PC-3 (cell line): ENCODE measurements around the gene FMNL1.

Experiments used
- EZH2 ChIP-seq: fragments of 300-600 bp; sonication (generic); IDR thresholded peaks from one replicate; pipeline ENCODE4 v1.6.1; 2017; ENCODE audit warnings: antibody characterized with exemption, mild to moderate bottlenecking, low read length; ENCODE audit not compliant: unreplicated experiment
- EZH2phosphoT487 ChIP-seq: fragments of 300-600 bp; sonication (generic); IDR thresholded peaks from 2 replicates; pipeline ENCODE4 v1.6.1; 2018; ENCODE audit warnings: mild to moderate bottlenecking, antibody characterized with exemption, low read length, borderline replicate concordance
- TF ChIP-seq, protein P1 (sequence below): fragments of 300-600 bp; sonication (generic); conservative IDR thresholded peaks from 2 replicates; pipeline ENCODE4 v1.5.1; 2017; ENCODE audit warnings: antibody characterized with exemption, low read depth, mild to moderate bottlenecking, low read length

DNA sequence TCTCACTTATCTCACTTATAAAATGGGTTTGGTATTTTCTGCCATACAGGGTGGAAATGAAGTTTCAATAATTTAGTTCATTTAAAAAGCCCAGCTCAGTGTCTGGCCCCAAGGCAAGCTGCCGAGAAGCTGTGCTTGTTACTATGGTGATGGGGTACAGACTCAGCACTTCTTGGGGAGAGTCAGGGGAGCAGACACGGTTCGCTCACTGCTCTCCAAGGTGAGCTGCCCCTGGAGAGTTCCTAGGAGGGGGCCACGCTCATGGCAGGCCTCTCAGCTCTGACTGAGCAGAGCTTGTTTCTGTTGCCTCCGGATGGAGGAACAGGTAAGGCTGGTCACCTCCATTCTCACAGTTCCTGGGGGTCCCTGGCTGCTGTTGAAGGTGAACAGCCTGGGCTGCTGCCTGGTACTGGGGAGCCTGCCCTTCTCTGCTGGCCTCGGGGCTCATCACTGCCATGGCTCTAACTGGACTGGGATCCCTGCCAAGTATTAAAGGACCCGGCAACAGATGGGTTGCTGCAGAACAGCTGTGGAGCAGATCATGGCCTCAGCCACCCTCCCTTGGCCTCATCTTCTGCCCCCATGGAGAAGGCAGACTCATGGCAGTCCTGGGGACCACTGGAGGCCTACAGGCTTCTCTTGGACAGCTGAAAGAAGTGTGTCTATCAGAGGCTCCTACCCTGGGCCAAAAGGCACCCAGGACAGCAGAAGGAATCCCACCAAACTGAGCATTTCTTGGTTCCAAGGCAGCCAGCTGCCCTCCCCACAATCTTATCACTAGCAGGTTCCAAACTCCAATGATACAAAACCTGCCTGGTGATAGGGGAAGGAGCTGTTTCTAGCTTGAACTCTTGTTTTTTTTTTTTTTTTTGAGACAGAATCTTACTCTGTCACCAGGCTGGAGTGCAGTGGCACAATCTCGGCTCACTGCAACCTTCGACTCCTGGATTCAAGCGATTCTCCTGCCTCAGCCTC is 66.1 kb downstream of the FMNL1 start:
- TF ChIP-seq, protein P1, sequence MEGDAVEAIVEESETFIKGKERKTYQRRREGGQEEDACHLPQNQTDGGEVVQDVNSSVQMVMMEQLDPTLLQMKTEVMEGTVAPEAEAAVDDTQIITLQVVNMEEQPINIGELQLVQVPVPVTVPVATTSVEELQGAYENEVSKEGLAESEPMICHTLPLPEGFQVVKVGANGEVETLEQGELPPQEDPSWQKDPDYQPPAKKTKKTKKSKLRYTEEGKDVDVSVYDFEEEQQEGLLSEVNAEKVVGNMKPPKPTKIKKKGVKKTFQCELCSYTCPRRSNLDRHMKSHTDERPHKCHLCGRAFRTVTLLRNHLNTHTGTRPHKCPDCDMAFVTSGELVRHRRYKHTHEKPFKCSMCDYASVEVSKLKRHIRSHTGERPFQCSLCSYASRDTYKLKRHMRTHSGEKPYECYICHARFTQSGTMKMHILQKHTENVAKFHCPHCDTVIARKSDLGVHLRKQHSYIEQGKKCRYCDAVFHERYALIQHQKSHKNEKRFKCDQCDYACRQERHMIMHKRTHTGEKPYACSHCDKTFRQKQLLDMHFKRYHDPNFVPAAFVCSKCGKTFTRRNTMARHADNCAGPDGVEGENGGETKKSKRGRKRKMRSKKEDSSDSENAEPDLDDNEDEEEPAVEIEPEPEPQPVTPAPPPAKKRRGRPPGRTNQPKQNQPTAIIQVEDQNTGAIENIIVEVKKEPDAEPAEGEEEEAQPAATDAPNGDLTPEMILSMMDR, result no peak
- TF ChIP-seq EZH2phosphoT487 (no peak), EZH2 (no peak)
